ENCODE measurements around the gene PRMT5.

The PRMT5 gene

DNA sequence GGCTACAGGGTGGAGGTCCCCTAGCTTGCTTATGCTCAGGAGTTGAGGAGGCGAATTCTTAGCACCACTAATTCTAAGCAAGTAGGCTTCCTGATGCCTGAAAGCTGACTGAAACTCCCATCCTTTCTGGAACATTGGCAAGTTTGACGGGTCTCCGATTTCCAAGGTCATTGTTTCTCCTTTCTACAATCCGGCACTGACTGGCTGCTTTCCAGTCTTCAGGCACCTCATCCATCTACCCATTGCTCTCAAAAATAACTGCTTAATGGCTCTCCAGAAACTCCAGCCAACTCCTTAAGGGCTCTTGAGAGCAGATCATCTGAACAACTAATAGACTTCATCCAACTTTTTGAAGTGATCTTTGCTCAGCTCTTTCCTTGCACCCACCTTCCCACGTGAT is 32.8 kb downstream of the PRMT5 start:
- DNase-seq: no peak

DNA sequence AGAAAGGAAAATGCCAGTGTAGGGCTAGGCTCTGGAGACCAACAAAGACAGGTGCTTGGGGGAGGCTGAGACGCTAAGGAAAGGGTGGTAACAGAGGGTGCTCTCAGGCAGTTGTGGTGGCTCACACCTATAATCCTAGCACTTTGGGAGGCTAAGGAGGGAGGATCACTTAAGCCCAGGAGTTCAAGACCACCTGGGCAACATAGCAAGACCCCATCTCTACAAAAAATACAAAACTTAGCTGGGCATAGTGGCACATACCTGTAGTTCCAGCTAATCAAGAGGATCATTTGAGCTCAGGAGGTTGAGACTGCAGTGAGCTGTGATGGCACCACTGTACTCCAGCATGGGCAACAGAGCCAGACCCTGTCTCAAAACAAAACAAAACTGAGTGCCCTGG is 33.8 kb downstream of the PRMT5 start:
- no peak for DNase-seq

DNA sequence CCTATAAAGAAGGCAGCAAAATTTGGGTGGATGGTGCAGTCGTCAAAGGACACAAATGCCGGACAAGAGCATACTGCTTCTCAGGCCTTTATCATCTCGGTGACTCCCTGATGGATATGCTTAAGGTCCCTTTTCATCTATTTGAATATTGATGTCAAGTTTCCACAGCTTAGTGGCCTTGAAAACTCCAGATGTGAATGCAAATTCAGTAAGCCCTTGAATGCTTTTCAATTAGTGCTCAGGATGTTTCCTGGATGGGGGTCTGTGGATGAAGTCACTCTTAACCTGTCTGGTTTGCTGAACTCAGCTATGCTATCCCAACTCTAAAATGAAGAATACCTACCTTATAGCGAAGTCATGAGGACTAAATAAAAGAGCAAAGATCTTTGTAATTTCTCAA is 35.5 kb downstream of the PRMT5 start:
- DNase-seq: no peak

DNA sequence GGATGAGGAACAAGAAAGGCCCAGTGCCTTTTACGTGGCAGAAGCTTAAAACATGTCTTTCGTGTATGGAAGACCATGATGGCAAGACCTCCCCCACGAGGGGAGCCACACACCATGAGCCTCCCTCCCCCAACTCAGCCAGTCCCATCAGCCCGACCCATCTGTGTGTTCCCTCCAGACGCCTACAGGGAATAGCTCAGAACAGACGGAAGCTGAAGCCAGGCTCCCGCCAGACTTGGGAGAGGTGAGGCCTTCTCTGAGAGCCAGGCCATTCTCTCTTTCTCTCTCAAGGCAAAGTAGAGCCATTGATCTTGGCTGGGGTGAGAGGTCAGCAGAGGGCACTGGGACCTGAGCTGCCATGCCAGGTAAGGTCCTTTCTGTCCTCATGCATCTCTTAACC is 36.7 kb downstream of the PRMT5 start:
- no peak for DNase-seq

DNA sequence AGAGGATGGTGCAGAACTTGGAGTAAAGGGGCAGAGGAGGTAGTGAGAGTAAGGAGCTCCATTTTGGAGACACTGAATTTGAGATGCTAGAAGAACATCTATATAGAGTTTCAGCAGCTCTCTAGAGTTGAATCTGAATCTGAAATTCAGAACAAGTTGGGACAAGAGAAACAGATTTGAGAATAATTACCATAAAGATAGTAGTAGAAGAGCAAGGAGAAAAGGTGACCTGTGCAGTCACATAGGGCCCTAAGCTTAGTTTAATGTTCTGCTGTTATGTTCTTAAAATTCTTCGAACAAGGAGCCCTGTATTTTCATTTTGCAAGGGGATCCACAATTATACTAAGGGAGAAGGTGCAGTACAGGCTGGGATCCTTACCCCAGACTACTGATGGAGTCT is 38.8 kb downstream of the PRMT5 start:
- no peak for DNase-seq

DNA sequence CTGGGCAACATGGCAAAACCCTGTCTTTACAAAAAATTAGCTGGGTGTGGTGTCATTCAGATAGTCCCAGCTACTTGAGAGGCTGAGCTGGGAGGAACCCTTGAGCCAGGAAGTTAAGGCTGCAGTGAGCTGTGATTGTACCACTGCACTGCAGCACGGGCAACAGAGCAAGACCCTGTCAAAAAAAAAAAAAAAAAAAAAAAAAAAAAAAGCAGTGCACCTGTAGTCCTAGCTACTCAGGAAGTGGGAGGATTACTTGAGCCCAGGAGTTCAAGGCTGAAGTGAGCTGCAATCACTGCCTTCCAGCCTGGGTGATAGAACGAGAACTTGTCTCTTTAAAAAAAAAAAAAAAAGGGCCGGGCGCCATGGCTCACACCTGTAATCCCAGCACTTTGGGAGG is 40.5 kb downstream of the PRMT5 start:
- no peak for DNase-seq

DNA sequence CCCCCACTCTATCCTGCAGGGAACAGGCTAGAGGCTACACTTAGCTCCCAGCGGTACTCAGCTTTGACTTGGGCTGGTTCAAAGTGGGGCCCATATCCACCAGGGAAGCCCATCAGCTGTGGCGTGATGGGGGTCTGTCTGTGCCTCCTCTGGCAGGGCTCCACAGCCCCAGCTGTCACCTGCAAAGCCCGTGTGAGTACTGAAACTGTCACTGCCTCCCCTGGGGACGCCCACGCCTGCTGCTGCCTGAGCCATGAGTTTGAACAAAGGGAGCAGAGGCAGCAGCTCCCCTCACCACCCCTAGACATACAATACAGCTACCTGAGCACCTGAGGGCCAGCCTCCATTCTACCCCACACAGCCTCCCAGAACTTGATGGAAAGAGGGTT is 41.2 kb downstream of the PRMT5 start:
- peak; percentile 78 for DNase-seq

DNA sequence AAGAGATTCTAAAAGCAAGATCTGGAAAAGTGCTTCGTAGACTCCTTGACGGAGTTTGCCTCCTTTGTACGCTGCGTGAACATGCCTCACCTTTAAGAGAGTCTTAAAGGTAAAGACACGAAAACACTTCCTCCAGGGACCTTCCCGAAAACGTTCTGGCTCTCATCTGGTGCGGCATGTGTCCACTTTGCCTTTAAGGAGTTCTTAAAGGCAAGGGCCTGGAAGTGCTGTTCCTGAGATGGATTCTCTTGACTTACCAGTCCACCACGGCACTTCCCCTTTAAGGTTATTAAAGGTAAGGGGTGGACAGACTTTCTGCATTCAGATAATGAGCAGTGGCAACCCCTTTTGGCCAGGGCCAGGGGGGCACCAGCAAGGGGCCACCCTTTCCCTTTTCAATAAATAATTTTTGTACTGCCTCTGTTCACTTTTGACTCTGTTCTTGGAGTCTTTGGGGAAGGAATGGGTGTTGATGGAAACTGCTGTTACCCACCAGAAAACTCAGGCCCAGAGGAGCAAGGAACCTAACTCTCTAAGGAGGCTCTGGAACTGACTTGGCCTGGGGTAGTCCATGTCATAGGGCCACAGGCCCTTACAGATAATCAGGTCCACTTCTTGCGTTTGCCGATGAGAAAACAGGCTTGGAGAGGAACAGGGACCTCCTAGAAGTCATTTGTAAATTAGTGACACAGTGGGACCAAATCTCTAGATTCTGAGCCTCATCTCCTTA is 41.8 kb downstream of the PRMT5 start:
- DNase-seq: no peak

DNA sequence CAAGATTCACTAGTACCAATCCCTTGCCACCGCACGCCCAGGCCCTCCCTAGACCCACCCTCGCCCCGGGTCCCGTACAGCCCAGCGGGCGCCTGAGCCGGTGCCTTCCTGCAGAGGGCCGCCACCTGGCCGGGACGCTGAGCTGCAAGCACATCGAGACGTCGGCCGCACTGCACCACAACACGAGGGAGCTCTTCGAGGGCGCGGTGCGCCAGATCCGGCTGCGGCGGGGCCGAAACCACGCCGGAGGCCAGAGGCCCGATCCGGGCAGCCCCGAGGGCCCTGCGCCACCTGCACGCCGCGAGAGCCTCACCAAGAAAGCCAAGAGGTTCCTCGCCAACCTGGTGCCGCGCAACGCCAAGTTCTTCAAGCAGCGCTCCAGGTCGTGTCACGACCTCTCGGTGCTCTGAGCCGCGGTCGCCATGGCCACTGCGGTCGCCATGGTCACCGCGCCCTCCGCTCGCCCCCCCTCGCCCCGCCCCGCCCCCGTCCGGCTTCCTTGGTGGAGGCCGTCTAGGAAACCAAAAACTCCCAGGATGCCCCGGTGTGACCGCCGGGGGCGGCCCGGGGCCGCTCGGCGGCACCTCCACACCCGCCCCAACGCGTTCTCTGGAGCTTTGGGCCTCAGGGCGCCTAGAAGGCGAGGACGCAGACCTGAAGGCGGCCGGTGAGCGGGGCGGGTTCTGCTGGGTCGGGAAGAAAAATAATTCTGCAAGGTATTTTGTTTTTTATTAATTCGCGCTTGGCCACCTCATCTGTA is 42.5 kb downstream of the PRMT5 start:
- DNase-seq: peak; percentile 85

DNA sequence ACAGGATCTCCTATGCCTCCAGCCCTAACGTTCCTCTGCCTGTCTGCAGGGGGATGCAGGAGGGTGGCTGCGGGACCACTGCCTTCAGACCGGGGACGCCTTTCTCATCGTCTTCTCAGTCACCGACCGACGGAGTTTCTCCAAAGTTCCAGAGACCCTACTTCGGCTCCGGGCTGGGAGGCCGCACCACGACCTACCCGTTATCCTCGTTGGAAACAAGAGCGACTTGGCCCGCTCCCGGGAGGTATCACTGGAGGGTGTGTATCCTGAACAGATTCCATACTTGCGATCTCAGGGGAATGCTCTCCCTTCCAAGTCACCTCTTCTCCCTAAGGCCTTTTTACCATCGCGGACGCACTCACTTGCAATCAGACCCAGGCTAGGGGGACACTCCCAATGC is 43.2 kb downstream of the PRMT5 start:
- DNase-seq: no peak

DNA sequence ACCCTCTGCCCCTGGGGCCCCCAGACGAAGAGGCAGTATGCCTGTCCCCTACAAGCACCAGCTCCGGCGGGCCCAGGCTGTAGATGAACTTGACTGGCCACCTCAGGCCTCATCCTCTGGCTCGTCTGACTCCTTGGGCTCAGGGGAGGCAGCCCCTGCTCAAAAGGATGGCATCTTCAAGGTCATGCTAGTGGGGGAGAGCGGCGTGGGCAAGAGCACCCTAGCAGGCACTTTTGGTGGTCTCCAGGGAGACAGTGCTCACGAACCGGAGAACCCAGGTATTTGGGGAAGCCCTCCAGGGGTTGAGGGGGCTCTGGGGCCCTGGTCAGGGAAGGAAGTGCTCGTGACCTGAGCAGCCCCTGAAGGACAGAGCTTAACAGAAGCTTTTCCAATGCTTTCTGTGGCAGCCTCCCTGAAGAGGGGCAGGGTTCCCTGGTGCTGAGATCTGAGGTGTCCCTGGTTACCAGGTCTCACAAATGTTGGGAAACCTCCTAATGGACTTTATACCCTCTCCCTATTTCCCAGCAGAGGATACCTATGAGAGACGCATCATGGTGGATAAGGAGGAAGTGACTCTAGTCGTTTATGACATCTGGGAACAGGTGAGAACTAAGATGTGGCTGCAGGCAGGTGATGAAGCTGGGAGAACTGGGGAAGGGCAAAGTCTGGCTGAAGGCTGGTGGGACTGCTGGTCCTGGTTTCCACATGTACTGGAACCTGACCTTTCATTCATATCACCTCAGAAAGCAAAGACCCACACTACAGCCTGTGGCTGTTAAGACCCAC is 44.2 kb downstream of the PRMT5 start:
- DNase-seq: no peak

DNA sequence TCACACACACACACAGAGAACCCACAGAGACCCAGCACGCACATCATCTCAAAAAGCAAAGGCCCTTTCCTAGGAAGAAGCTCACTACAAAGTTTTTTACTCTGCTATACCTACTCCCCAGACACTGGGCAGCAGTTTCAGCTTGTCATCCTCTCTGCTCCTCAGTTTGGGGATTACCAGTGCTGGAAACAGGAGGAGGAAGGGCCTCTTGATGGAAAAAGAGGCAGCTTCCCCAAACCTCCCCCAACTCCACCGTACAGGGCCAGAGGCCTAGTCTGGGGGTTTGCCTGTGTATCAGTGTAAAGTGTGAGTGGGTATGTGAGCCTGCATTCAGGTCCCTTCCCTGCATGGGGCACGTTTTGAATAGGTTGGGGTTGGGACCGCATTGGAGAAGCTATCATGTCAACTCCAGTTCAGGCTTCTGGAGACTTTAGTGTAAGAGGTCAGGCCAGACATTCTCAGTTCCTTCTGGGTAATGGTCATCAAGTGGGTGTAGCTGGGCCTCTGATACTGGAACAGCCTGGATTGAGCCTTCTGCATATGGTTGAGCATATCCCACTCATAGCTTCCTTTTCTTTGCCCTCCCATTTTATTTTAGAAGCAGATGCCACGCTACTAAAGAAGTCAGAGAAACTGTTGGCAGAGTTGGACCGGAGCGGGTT is 45.0 kb downstream of the PRMT5 start:
- DNase-seq: no peak

DNA sequence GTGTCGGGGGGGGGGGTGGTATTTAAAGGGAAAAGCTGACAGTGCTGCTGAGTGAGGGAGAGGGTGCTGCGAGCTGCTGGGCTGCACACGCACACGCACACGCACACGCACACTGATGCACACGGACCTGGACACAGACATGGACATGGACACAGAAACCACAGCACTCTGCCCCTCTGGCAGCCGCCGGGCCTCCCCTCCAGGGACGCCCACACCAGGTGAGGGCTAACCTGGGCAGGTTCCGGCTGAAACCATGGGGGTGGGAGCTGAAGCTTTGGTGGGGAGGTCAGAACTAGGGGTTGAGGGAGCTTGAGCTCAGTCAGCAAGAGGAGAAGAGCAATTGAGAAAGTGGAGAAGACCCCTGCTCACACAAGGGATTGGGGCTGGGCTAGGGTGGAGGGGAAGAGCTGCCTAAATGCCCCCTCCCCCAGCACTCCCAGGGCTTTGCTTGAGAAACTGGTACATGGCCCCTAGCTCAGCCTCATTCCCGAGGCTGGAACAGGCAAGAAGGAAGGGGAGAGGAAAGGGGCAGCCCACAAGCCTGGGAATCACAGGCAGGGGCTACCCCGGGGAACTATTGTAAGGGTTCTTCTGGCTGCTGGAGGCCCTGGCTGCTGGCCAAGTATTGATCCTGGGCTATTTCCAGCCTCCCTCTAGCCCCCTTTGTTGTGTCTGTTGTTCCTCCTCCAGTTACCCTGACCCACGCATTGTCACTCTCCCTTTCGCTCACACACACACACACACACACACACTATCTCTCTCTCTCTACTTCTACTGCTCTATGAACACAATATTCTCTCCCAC is 45.8 kb downstream of the PRMT5 start, which contains the start of gene REM2:
Gene REM2, plus strand, starts transcription at position 50 of the 804 bp plus-strand sequence. Its CDS starts 66 bp downstream, at position 116.
- DNase-seq: no peak

DNA sequence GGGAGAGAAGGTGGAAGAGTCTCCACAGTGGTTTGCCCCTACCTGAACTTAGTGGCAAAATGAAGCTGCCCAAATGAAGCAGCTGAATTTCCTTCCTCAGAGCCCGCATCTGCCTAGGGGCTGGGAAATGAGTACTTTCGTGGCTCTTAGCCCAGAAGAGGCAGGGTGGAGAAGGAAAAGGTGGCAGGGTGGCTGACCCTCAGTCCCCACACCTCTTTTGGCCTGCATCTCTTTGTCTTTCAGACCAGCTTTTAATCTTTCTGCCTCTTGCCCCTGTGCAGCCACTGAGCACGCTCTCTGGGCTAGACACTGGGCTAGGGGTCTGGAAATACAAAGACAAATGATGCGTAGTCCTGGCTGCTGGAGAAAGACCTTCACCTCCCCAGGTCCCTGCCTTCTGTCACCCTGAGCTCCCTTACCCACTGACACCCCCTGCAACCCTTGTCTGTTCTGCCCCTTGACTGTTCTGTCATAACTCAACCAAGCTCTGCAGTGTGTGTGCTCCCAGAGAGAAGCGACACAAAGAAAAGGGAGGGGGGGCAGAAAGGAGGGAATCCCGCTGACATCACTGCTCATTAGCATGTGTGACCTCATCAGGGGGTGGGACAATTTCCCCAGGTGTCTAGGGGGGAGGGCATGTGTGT is 46.5 kb downstream of the PRMT5 start:
- DNase-seq: no peak

DNA sequence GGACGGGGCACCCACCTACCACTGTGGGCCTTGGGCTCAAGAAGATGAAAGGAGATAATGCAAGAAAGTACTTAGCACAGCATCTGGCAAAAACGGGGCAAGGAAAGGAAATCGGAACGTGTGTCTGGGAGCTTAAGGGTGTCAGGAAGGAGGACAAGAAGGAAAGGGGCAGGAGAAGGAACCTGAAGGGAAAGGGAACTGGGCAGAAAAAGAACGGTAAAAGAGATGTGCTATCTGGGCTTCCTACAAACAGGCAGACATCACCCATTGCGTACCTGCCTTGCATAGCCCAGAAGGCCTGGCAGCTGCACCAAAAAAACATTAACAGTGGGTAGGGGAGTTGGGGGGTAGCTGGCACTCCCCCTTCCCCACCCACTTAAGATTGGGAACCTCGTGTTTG is 47.1 kb downstream of the PRMT5 start:
- no peak for DNase-seq

DNA sequence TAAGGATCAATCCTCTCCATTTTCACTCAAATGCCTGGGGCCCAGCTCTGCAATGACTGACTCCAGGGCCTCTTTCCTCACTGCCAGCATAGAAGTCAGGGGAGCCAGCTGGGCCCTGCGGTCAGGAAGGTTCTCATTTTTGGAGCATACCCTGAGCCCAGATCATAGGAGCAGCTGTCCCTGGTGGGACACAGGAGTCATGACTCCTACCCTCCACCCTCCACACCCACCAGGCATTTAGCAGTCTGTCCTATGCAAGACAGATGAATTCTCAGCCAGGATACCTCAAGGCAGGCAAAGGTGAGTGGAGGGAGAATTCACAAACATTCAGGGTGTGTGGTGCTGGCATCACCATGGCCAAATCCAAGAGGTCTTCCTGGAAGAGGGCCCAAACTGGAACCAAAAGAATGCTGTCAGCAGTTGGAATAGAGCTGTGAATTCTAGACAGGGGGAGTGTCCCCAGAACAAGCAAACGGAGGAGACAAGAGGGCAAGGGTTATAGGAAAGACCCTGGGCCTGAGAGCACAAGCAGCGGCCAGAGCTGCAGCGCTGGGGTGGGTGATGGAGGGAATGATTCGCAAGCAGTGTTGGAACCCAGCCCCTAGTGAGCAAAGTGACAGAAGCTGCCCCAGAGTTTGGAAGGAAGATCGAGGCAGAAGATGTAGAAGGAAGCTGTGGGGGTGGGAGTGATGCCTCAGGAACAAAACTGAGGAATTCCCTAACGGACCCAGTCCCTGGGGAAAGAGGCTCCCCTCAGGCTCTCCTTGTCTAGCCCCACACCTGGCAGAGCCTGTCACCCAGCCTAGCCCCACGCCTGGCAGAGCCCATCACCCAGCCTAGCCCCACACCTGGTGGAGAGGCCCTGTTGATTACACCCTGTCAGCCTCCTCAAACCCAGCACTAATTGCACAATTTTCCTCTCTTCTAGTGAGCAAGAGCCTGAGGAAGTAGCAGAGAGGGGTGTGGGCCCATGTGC is 50.6 kb downstream of the PRMT5 start:
- DNase-seq: no peak

DNA sequence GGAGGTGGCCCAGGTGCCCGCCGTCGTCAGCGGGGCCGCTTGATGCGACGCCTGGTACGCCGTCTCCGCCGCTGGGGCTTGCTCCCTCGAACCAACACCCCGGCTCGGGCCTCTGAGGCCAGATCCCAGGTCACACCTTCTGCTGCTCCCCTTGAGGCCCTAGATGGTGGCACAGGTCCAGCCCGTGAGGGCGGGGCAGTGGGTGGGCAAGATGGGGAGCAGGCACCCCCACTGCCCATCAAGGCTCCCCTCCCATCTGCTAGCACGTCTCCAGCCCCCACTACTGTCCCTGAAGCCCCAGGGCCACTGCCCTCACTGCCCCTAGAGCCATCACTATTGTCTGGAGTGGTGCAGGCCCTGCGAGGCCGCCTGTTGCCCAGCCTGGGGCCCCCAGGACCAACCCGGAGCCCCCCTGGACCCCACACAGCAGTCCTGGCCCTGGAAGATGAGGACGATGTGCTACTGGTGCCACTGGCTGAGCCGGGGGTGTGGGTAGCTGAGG is 52.1 kb downstream of the PRMT5 start:
- no peak for DNase-seq

DNA sequence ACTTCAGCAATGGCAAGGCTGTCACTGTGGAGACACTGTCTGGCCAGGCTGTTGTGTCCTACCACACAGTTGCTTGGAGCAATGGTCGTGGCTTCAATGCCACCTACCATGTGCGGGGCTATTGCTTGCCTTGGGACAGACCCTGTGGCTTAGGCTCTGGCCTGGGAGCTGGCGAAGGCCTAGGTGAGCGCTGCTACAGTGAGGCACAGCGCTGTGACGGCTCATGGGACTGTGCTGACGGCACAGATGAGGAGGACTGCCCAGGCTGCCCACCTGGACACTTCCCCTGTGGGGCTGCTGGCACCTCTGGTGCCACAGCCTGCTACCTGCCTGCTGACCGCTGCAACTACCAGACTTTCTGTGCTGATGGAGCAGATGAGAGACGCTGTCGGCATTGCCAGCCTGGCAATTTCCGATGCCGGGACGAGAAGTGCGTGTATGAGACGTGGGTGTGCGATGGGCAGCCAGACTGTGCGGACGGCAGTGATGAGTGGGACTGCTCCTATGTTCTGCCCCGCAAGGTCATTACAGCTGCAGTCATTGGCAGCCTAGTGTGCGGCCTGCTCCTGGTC is 53.3 kb downstream of the PRMT5 start:
- no peak for DNase-seq

DNA sequence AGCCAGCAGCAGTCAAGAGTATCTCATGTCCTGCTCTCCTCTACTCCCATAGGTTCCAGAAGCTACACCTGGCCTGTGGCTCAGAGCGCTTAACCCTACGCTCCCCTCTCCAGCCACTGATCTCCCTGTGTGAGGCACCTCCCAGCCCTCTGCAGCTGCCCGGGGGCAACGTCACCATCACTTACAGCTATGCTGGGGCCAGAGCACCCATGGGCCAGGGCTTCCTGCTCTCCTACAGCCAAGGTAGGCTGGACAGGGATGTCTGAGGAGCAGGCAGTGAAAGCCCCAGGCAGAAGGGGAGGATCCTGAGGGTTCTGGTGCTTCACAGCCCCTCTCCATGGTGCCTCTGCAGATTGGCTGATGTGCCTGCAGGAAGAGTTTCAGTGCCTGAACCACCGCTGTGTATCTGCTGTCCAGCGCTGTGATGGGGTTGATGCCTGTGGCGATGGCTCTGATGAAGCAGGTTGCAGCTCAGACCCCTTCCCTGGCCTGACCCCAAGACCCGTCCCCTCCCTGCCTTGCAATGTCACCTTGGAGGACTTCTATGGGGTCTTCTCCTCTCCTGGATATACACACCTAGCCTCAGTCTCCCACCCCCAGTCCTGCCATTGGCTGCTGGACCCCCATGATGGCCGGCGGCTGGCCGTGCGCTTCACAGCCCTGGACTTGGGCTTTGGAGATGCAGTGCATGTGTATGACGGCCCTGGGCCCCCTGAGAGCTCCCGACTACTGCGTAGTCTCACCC is 54.0 kb downstream of the PRMT5 start:
- DNase-seq: no peak
